K562 (cell line): ENCODE results near the gene RASAL1. TPM values are rescaled to one million over a fixed set of nuclear protein-coding genes. Genes with fewer than 3 reads are reported as not detected.

Experiments
- ATAC-seq: fragments of 200-7000 bp; cut with Tn5 transposase; 3 replicates; pipeline ENCODE4 v1.9.1; 2020; ENCODE audit warnings: moderate library complexity
- BruUV-seq: library from RNA; stranded (reverse); fragments of 400-500 nt; replicated peaks from 2 replicates; lab custom pipeline; 2021; lab: Mats Ljungman, UMichigan
- CTCF ChIA-PET: fragments of 300-600 bp; formaldehyde crosslinking; extraction: SDS; loops from one replicate; lab custom pipeline; 2021; ENCODE audit warnings: low intra/inter-chr PET ratio; lab: Yijun Ruan, JAX
- POLR2A ChIA-PET: fragments of 300-600, 350-650 bp; sonication (Branson Sonifier 250); formaldehyde crosslinking; extraction: SDS; loops from one replicate; lab custom pipeline; 2021; ENCODE audit warnings: antibody characterized with exemption, inconsistent platforms; lab: Yijun Ruan, JAX
- DNase-seq, 4 experiments: peaks; one replicate each; pipeline versions ENCODE4 v3.0.0 to v3.0.0-alpha.2; 2011 to 2018; ENCODE audit warnings: low spot score in 3 of 4, mixed read lengths in 3 of 4; ENCODE audit errors: extremely low read depth in 1 of 4
- FAIRE-seq: peaks from 2 replicates; lab custom pipeline; 2011; peaks lifted over from hg19 to GRCh38; lab: Jason Lieb, UNC
- H2AFZ ChIP-seq: 2 replicates; pipeline ENCODE4 v1.6.0; 2011; ENCODE audit warnings: low read depth, low read length, control low read depth, inconsistent platforms
- H3K27ac ChIP-seq: fragments of 200-600 bp; 3 replicates; pipeline ENCODE4 v1.8.0; 2011; ENCODE audit warnings: low read depth, mild to moderate bottlenecking, control low read depth, inconsistent platforms, low read length, moderate library complexity, mixed read lengths; ENCODE audit errors: extremely low read depth
- H3K27me3 ChIP-seq, 2 experiments: fragments of 300-600 bp in 1 of 2; 2 replicates in 1 of 2; 3 replicates in 1 of 2; pipeline versions ENCODE4 v1.6.0 to v1.8.0; 2011; ENCODE audit warnings: inconsistent platforms in 2 of 2, low read length in 2 of 2, mild to moderate bottlenecking in 1 of 2, mixed read lengths in 1 of 2, moderate library complexity in 1 of 2; ENCODE audit not compliant: control insufficient read depth in 2 of 2, insufficient read depth in 2 of 2
- H3K36me3 ChIP-seq: fragments of 300-600 bp; 3 replicates; pipeline ENCODE4 v1.8.0; 2011; ENCODE audit warnings: mild to moderate bottlenecking, low read length, inconsistent platforms; ENCODE audit not compliant: control insufficient read depth, insufficient read depth
- H3K4me1 ChIP-seq, 2 experiments: fragments of 200-600 bp in 1 of 2; replicated peaks in 1 of 2; 2 replicates in 1 of 2; 3 replicates in 1 of 2; pipeline versions ENCODE4 v1.5.1 to v1.8.0; 2011; ENCODE audit warnings: inconsistent platforms in 2 of 2, low read length in 2 of 2, mild to moderate bottlenecking in 1 of 2, mixed read lengths in 1 of 2, moderate library complexity in 1 of 2; ENCODE audit not compliant: control insufficient read depth in 2 of 2, insufficient read depth in 2 of 2
- H3K4me2 ChIP-seq: 2 replicates; pipeline ENCODE4 v1.6.1; 2011; ENCODE audit warnings: low read length, control low read depth, inconsistent platforms, mixed read lengths; ENCODE audit not compliant: insufficient read depth
- H3K4me3 ChIP-seq: fragments of 200-600 bp; sonication (generic), shearing (Covaris generic); 2 replicates; pipeline ENCODE4 v1.5.1; 2016; ENCODE audit warnings: control low read depth, inconsistent platforms
- H3K79me2 ChIP-seq: fragments of 200-600 bp; 3 replicates; pipeline ENCODE4 v1.8.0; 2011; ENCODE audit warnings: low read length, inconsistent platforms; ENCODE audit not compliant: control insufficient read depth, insufficient read depth
- H3K9ac ChIP-seq, 2 experiments: 2 replicates each; pipeline versions ENCODE4 v1.6.0 to v1.6.1; 2011; ENCODE audit warnings: low read depth in 2 of 2, low read length in 2 of 2, control low read depth in 1 of 2, inconsistent platforms in 1 of 2, mild to moderate bottlenecking in 1 of 2, mixed read lengths in 1 of 2; ENCODE audit not compliant: insufficient read depth in 1 of 2
- H3K9me1 ChIP-seq: one replicate; pipeline ENCODE4 v1.6.0; 2011; ENCODE audit warnings: inconsistent platforms, mild to moderate bottlenecking, low read length, moderate library complexity; ENCODE audit not compliant: control insufficient read depth, insufficient read depth
- H3K9me3 ChIP-seq: replicated peaks from 2 replicates; pipeline ENCODE4 v1.5.1; 2011; ENCODE audit warnings: low read depth, low read length, inconsistent platforms; ENCODE audit not compliant: control insufficient read depth, insufficient read depth
- H4K20me1 ChIP-seq: replicated peaks from 2 replicates; pipeline ENCODE4 v1.6.1; 2011; ENCODE audit warnings: low read length, inconsistent platforms, mixed read lengths; ENCODE audit not compliant: control insufficient read depth, insufficient read depth
- ADNP ChIP-seq: fragments of 200-800 bp; sonication (Bioruptor generic); IDR thresholded peaks from 2 replicates; pipeline ENCODE4 v1.6.1; 2016; ENCODE audit warnings: missing genetic modification characterization, missing compliant biosample characterization
- BCOR ChIP-seq: fragments of 450-650 bp; IDR thresholded peaks from 2 replicates; pipeline ENCODE4 v1.6.1; 2016
- BRD9 ChIP-seq: fragments of 450-650 bp; IDR thresholded peaks from 2 replicates; pipeline ENCODE4 v1.6.1; 2018; ENCODE audit warnings: low read depth; ENCODE audit not compliant: partially characterized antibody
- CEBPG ChIP-seq, 3 experiments: fragments of 200-800 bp in 1 of 3; sonication (Bioruptor generic) in 1 of 3; sonication (generic) in 1 of 3; formaldehyde crosslinking in 1 of 3; IDR thresholded peaks in 2 of 3; conservative IDR thresholded peaks in 1 of 3; 2 replicates each; pipeline versions ENCODE4 v1.6.1 to v1.8.0; 2016 to 2022; ENCODE audit warnings: missing compliant biosample characterization in 2 of 3, missing genetic modification characterization in 2 of 3, mild to moderate bottlenecking in 1 of 3, missing genetic modification reagents in 1 of 3
- CHD4 ChIP-seq: fragments of 200-600 bp; sonication (generic); IDR thresholded peaks from 3 replicates; pipeline ENCODE4 v1.6.1; 2012; ENCODE audit warnings: low read depth, mild to moderate bottlenecking, mixed read lengths, low read length, inconsistent platforms; ENCODE audit not compliant: insufficient read depth, insufficient replicate concordance, poor library complexity, severe bottlenecking
- FOS ChIP-seq: IDR thresholded peaks from 3 replicates; pipeline ENCODE4 v1.6.1; 2011; ENCODE audit not compliant: insufficient read length; ENCODE audit errors: extremely low read depth
- HDAC2 ChIP-seq: fragments of 450-650 bp; IDR thresholded peaks from 2 replicates; pipeline ENCODE4 v1.6.1; 2016; ENCODE audit warnings: mild to moderate bottlenecking
- KDM1A ChIP-seq, 2 experiments: fragments of 450-650 bp; IDR thresholded peaks; 2 replicates each; pipeline ENCODE4 v1.6.1; 2016; ENCODE audit warnings: mild to moderate bottlenecking in 2 of 2
- NFIC ChIP-seq: fragments of 450-650 bp; IDR thresholded peaks from 2 replicates; pipeline ENCODE4 v1.6.1; 2017; ENCODE audit warnings: mild to moderate bottlenecking, inconsistent platforms
- NFIX ChIP-seq: fragments of 250-450 bp; sonication (Bioruptor Pico); IDR thresholded peaks from 2 replicates; pipeline ENCODE4 v1.4.0; 2020; ENCODE audit warnings: low read depth, mild to moderate bottlenecking, moderate library complexity
- PTBP1 ChIP-seq: fragments of 200-400 bp; formaldehyde crosslinking; IDR thresholded peaks from 2 replicates; pipeline ENCODE4 v1.6.1; 2017; ENCODE audit warnings: low read depth, low read length
- RBM25 ChIP-seq: fragments of 200-400 bp; formaldehyde crosslinking; IDR thresholded peaks from 2 replicates; pipeline ENCODE4 v1.6.1; 2018; ENCODE audit warnings: low read length, low read depth, moderate library complexity; ENCODE audit not compliant: severe bottlenecking
- RCOR1 ChIP-seq, 2 experiments: IDR thresholded peaks; 2 replicates each; pipeline ENCODE4 v1.6.1; 2012; ENCODE audit warnings: low read depth in 2 of 2, low read length in 2 of 2, borderline replicate concordance in 1 of 2, improper control_type of control experiment in 1 of 2
- SMARCA5 ChIP-seq: fragments of 450-650 bp; IDR thresholded peaks from 2 replicates; pipeline ENCODE4 v1.6.1; 2016
- STAT5A ChIP-seq: IDR thresholded peaks from 2 replicates; pipeline ENCODE4 v1.6.1; 2012; ENCODE audit warnings: low read length, inconsistent platforms, borderline replicate concordance
- ZFP36 ChIP-seq: fragments of 150-350 bp; IDR thresholded peaks from 2 replicates; pipeline ENCODE4 v1.6.1; 2018; ENCODE audit warnings: low read length, low read depth; ENCODE audit not compliant: partially characterized antibody
- WGBS: fragments of 100-300 bp; shearing (Covaris generic); methylation state at CpG from one replicate; pipeline ENCODE4 v1.1.6; 2016; ENCODE audit warnings: low coverage, mixed read lengths; ENCODE audit not compliant: insufficient coverage; ENCODE audit errors: missing lambda C conversion rate; 5-methylcytosine and 5-hydroxymethylcytosine counted together
- in situ Hi-C: fragments of 300-500 bp; cut with MboI; formaldehyde crosslinking; loops from 4 replicates; pipeline ENCODE4 v1.15.0; 2018; ENCODE audit warnings: inconsistent platforms, mixed read lengths
- intact Hi-C: fragments of 100-400 bp; cut with micrococcal nuclease; formaldehyde crosslinking; loops from 2 replicates; pipeline ENCODE4 v1.14.2; 2022
- polyA plus RNA-seq, 8 experiments: library from polyadenylated mRNA; depleted of rRNA in 4 of 8; stranded (reverse) in 5 of 8; unstranded in 3 of 8; fragments of >200 nt; fragmentation: Nextera tagmentation in 2 of 8; fragmentation: Illumina TruSeq in 1 of 8; extraction: Ambion mirVana in 2 of 8; extraction: Trizol in 1 of 8; gene quantifications; 2 replicates each; pipeline versions ENCODE4 v1.2.1 to v1.2.3, GENCODE V29; 2011 to 2014; ENCODE audit warnings: inconsistent platforms in 1 of 8, missing spikeins in 1 of 8
- total RNA-seq, 7 experiments: library from RNA; depleted of rRNA in 6 of 7; stranded (reverse); fragments of >200 nt in 6 of 7; fragmentation: Illumina TruSeq in 2 of 7; extraction: Trizol in 2 of 7; gene quantifications; 2 replicates each; pipeline versions ENCODE4 v1.2.1 to v1.2.3, GENCODE V29; 2011 to 2021; ENCODE audit warnings: low replicate concordance in 1 of 7

RASAL1 gene
- total and polyA plus RNA-seq, 9 of the 15 experiments (the other 6 are each of a cell fraction or from before 2014, with no cell fraction given) = 0.06 to 0.16 (median 0.14) TPM; not detected in 6

DNA sequence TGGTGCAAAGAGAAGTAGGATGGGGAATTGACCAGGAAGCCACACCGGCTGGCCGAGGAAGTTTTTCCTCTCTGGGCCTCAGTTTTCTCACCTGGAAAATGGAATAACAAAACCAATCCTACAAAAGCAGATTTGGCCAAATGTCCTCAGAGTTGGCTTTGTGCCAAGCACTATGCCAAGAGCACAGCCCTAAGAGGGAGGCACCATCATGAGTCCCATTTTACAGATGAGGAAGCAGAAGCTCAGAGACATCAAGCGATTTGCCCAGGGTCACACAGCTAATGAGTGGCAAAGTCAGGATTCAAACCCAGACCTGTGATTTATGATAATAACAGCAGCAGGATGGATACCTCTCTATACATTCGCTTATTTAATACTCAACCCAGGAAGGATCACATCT lies 27.3 kb downstream of the RASAL1 start:
- peaks cover 8% of the 10 kb centered on the region; the same call in 1 of the 2 replicates for H4K20me1 ChIP-seq
- H3K27ac ChIP-seq = no peak overlapping the region
- H3K9me3 ChIP-seq = no peaks in the 10 kb centered on the region
- H3K4me1 ChIP-seq = peaks cover 0 to 14% of the 10 kb centered on the region in 2 experiments; a peak in 2 of 5 replicates
- FAIRE-seq (no peak), DNase-seq (no peak), ATAC-seq (no peak)
- intact Hi-C loops = no loop called here
- WGBS = 0% methylated on average over 4 of the region's 4 CpGs
- BruUV-seq = no TSS peak
- H3K36me3 ChIP-seq = no peaks in the 10 kb centered on the region
- in situ Hi-C loops = no loop called here
- no peak overlapping the region for H3K4me2 ChIP-seq
- H3K9me1 ChIP-seq = no peaks in the 10 kb centered on the region
- no peak overlapping the region for H2AFZ ChIP-seq
- no peak overlapping the region for H3K4me3 ChIP-seq
- peaks cover 14 to 54% of the 10 kb centered on the region in 2 experiments for H3K27me3 ChIP-seq
- TF ChIP-seq BRD9 (peak; percentile 95), SMARCA5 (peak; percentile 76), PTBP1 (0 out of 2 replicates have a peak, but pooled peaks have one; percentile 60), NFIX (CRISPR knock-in tag) (peak; percentile 79), NFIC (peak; percentile 93), FOS (no peak), ADNP (tag) (peak; percentile 87), KDM1A (IDR thresholded peaks at IDR 0.05) (peak; percentile 63 to 76), RCOR1 (IDR thresholded peaks at IDR 0.05; ENCODE audit: borderline replicate concordance in 1 of 2, low read depth in 2 of 2, low read length in 2 of 2) (0 out of 4 replicates have a peak, but pooled peaks of 1 of the 2 experiments have one; percentile 15), ZFP36 (peak; percentile 82), STAT5A (no peak), RBM25 (peak; percentile 98), BCOR (peak; percentile 92), CHD4 (peak; percentile 37), CEBPG (CRISPR knock-in tag; IDR thresholded peaks at IDR 0.05) (no peak), CEBPG (tag; conservative IDR thresholded peaks at IDR 0.05 in 1 of 2, IDR thresholded peaks at IDR 0.05 in 1 of 2) (no peak), HDAC2 (peak; percentile 27; the same call in 1 of the 2 replicates)
- no peaks in the 10 kb centered on the region for H3K79me2 ChIP-seq
- H3K9ac ChIP-seq = no peak overlapping the region
- ChIA-PET CTCF (no interaction called here), POLR2A (no interaction called here)
